ENCODE measurements around the gene PGAP1. TPM values are rescaled to one million over a fixed set of nuclear protein-coding genes. Genes with fewer than 3 reads are reported as not detected.

Gene PGAP1
- total and polyA plus RNA-seq, 8 donors = 0.56 to 56.9 (median 3.1) TPM

DNA sequence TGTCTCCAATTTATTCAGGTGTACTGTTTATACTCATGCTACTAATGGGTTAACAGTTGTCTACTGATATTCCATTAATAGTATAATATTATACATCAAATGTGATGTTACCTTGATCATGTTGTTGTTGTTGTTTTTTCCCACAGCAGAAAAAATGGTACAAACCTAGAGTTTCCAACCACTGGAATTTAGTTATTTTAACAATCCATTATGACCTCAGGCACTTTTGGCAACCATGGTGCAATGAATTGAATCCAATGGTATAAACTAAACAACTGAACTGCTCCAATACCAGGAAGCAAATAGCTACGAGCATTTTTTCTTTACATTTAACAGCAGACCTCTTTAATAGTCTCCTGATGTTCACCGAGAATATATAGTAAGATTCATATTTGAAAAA, 86.3 kb downstream of the PGAP1 start:
- H3K36me3 ChIP-seq = peaks cover 0 to 54% (median 45%) of the 10 kb centered on the region in 4 donors

GRCh38 chr2:196839574-196839973, 86.9 kb downstream of the PGAP1 start:
- Histone ChIP-seq H3K27me3 (no peaks in the 10 kb centered on the region), H3K9me3 (no peaks in the 10 kb centered on the region), H3K4me3 (no peak overlapping the region), H3K36me3 (peaks cover 0 to 52% (median 45%) of the 10 kb centered on the region in 4 donors), H3K4me1 (no peaks in the 10 kb centered on the region), H3K27ac (no peak overlapping the region)
- 87 to 100% (median 98%) methylated on average over 2 of the region's 2 CpGs for WGBS, 5 donors
- intact Hi-C loops (cut with DNase I; ENCODE audit: low total_unique reads) = no loop called here
- no peak for DNase-seq
- TF ChIP-seq POLR2A (IDR thresholded peaks at IDR 0.05) (no peak), POLR2AphosphoS5 (IDR thresholded peaks at IDR 0.05) (no peak)

More for the DNA sequence above, 86.3 kb downstream of the PGAP1 start:
- intact Hi-C loops (cut with DNase I; ENCODE audit: low total_unique reads) = no loop called here
- Histone ChIP-seq H3K9me3 (no peaks in the 10 kb centered on the region), H3K27me3 (no peaks in the 10 kb centered on the region), H3K4me1 (no peaks in the 10 kb centered on the region), H3K4me3 (no peak overlapping the region), H3K27ac (no peak overlapping the region)
- 91 to 96% (median 94%) methylated on average over 2 of the region's 2 CpGs for WGBS, 5 donors
- DNase-seq = no peak
- no peak for TF ChIP-seq POLR2AphosphoS5 (IDR thresholded peaks at IDR 0.05)
- no peak for TF ChIP-seq POLR2A (IDR thresholded peaks at IDR 0.05)
- TF ChIP-seq EP300 (IDR thresholded peaks at IDR 0.05) = no peak
- TF ChIP-seq, protein P1, sequence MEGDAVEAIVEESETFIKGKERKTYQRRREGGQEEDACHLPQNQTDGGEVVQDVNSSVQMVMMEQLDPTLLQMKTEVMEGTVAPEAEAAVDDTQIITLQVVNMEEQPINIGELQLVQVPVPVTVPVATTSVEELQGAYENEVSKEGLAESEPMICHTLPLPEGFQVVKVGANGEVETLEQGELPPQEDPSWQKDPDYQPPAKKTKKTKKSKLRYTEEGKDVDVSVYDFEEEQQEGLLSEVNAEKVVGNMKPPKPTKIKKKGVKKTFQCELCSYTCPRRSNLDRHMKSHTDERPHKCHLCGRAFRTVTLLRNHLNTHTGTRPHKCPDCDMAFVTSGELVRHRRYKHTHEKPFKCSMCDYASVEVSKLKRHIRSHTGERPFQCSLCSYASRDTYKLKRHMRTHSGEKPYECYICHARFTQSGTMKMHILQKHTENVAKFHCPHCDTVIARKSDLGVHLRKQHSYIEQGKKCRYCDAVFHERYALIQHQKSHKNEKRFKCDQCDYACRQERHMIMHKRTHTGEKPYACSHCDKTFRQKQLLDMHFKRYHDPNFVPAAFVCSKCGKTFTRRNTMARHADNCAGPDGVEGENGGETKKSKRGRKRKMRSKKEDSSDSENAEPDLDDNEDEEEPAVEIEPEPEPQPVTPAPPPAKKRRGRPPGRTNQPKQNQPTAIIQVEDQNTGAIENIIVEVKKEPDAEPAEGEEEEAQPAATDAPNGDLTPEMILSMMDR (IDR thresholded peaks at IDR 0.05) = no peak

- DNase-seq = no peak
- Histone ChIP-seq H3K27ac (no peak overlapping the region), H3K36me3 (peaks cover 0 to 35% (median 30%) of the 10 kb centered on the region in 4 donors), H3K27me3 (no peaks in the 10 kb centered on the region), H3K4me3 (no peak overlapping the region), H3K9me3 (no peaks in the 10 kb centered on the region), H3K4me1 (no peaks in the 10 kb centered on the region)
- TF ChIP-seq, protein P1 (IDR thresholded peaks at IDR 0.05) = no peak
- TF ChIP-seq EP300 (IDR thresholded peaks at IDR 0.05) (no peak), POLR2AphosphoS5 (IDR thresholded peaks at IDR 0.05) (no peak), POLR2A (IDR thresholded peaks at IDR 0.05) (no peak)
- intact Hi-C loops (cut with DNase I; ENCODE audit: low total_unique reads) = no loop called here
Measured at GRCh38 chr2:196836440-196836839, 90.1 kb downstream of the PGAP1 start.

DNA sequence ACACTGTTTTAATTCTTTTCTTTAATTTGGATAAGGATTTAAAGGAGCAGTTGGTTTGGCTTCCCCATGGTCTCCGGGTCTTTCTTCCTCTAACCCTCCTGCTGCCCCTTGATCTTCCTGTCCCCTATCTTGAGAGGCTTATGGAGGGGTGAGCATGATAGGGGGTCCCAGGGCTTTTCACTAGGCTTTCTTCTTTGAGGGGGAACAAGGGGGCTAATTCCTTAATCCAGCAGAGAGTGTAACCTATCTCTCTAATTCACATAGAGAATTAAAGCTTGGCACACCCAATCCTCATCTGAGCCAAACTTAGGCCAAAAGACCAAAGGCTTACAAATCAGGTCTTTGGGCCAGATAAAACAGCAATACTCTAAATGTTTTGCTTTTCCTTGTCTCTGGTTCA, 95.8 kb downstream of the PGAP1 start:
- Histone ChIP-seq H3K4me1 (no peaks in the 10 kb centered on the region), H3K4me3 (no peak overlapping the region), H3K36me3 (peaks cover 0 to 4% (median 0%) of the 10 kb centered on the region in 4 donors), H3K9me3 (no peaks in the 10 kb centered on the region), H3K27ac (no peak overlapping the region), H3K27me3 (no peaks in the 10 kb centered on the region)
- TF ChIP-seq EP300 (IDR thresholded peaks at IDR 0.05) (no peak), POLR2A (IDR thresholded peaks at IDR 0.05) (no peak), POLR2AphosphoS5 (IDR thresholded peaks at IDR 0.05) (no peak)
- TF ChIP-seq, protein P1 (IDR thresholded peaks at IDR 0.05) = no peak
- intact Hi-C loops (cut with DNase I; ENCODE audit: low total_unique reads) = no loop called here
- WGBS, 5 donors = 83 to 100% (median 92%) methylated on average over 1 of the region's 1 CpG
- no peak for DNase-seq

DNA sequence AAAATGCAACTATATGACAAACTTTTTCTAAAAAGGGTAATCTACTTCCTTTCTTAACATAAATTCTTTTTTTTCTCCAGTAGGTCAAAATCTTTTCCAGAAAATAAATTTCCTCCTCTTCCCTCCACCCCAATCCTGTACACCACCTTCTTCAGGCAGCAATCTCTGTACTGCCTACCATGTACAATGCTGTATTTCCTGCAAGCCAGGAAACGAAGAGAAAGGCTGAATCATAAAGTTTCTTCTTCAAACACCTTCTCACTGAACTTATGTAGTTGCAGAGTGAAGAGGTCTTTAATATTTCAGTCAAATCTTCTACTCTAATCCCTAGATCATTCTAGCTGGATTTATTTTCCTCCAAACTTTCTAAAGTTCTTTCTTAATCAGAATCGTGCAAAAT, 99.2 kb downstream of the PGAP1 start:
- DNase-seq = no peak
- no peaks in the 10 kb centered on the region for H3K4me1 ChIP-seq
- no peak overlapping the region for H3K4me3 ChIP-seq
- H3K9me3 ChIP-seq = no peaks in the 10 kb centered on the region
- no peak overlapping the region for H3K27ac ChIP-seq
- intact Hi-C loops (cut with DNase I; ENCODE audit: low total_unique reads) = no loop called here
- peaks cover 0 to 4% (median 0%) of the 10 kb centered on the region in 4 donors for H3K36me3 ChIP-seq
- TF ChIP-seq POLR2AphosphoS5 (IDR thresholded peaks at IDR 0.05) = no peak
- TF ChIP-seq, protein P1 (IDR thresholded peaks at IDR 0.05) = no peak
- no peak for TF ChIP-seq POLR2A (IDR thresholded peaks at IDR 0.05)
- no peak for TF ChIP-seq EP300 (IDR thresholded peaks at IDR 0.05)
- 64 to 79% (median 69%) methylated on average over 2 of the region's 2 CpGs for WGBS, 5 donors
- no peaks in the 10 kb centered on the region for H3K27me3 ChIP-seq
